Anterior cingulate cortex (tissue), 58 donors: ENCODE results near the gene WWOX.

Experiments
- DNase-seq, 58 donors: peaks; one replicate each; lab custom pipeline; 2025; lab: John Stamatoyannopoulos, UW

Gene WWOX

DNA sequence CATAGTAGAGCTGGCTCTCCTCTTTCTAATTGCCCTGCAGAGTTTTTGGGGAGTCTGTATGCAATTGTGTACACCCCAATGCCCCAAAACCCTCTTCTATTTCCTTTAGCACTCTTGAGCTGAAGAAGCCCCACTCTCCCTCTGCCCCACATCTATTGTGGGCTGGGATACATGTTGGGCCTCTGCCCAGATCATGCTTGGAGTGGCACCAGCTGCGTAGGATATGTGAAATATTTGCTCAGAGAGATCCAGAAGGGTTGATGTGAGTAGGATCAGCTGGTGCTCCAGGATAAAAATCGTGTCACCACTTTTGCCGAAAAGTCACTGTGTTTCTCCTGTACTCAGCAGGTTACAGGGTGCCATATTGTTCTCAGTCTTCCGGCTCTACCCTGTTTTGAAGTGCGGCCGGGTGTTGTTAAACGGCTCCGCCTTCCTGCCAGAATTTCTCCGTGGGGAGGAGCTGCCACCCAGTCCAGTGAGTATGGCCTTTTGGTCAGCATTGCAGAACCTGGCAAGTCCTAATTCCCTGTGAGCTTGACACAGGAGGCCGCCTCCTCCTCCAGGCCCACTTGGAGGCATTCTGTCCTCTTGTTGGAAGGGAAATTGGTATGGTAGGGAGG is 664.5 kb downstream of the WWOX start:
- DNase-seq, result peak in 2 of 58 donors; percentile 2 to 5

DNA sequence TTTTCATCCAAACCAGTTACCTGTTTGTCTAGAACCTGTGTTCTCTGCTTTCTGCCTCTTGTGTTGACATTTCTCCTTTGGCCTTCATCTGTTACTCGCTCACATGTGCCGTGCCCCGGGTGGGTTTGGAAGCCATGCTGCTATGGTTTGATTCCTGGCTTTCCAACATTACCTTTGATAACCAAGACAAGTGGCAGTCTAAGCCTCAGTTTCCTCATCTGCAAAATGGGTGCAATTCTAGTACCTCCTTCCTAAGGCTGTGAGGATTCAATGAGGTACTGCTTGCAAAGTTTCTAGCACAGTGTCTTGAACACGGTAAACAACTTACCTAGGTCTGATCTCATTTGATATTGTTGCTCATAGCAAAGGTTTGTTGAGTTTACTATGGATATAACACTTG is 665.0 kb downstream of the WWOX start:
- DNase-seq, result no peak

DNA sequence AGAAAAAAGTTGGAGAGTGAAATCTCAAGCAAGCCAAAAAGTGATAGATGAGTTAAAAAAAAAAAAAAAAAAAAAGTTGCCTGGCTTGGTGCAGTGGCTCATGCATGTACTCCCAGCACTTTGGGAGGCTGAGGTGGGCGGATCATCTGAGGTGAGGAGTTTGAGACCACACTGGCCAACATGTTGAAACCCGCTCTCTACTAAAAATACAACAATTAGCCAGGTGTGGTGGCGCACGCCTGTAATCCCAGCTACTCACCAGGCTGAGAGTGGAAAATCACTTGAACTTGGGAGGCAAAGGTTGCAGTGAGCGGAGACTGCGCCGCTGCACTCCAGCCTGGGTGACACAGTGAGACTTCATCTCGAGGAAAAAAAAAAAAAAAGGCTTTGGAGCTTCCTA is 668.8 kb downstream of the WWOX start:
- no peak for DNase-seq

DNA sequence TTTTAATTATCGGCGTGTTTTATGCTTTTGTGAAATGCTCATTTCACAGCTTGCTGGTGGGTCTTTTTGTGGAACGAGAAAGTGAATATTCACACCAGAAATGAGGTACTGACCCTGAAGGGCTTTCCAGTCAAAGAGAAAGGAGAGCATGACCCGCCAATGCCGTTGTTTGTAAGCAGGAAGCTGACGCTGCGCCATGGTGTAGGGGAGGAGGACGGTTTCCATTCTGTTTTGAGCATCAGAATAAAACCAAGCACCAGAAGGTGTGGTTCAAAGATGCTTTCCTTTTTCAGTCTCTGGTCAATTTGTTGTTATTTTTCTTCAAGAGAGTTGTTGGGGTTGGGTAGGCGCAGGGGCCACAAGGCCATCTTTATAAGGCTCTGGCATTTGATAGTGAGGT is 669.3 kb downstream of the WWOX start:
- DNase-seq, result no peak

DNA sequence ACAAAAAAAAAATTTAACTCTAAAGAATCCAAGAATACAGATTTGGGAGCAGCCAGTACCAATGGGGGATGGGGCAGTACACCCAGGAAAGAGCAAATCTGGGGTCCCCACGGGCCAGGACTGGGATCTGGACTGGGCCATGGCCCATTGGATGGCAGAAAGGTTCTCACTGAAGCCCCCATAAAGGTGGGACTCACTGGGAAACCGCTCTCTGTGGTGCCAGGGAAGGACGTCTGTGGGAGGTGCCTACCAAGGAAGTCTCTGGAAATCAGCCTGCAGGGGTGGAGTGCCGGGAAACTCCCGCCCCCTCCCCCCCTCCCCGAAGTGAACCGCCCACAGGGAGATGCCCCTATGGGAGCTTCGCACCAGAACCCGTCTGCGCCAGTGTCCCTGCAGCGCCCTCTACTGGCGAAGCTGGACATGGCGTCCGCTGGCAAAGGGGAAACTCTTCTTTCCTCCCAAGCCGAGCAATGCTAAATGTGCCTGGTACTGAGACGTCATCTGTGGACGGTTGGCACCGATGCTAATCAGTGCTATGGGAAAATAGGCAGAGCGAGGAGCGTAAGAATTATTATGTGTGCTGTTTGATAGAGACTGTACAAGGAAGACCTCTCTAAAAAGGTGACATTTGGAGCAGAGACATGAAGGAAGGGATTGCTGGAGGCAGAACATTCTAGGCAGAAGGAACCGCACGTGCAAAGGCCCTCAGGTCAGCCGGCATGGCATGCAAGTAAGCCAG is 671.1 kb downstream of the WWOX start:
- peak in 52 of 58 donors; percentile 2 to 83 (median 48) for DNase-seq

DNA sequence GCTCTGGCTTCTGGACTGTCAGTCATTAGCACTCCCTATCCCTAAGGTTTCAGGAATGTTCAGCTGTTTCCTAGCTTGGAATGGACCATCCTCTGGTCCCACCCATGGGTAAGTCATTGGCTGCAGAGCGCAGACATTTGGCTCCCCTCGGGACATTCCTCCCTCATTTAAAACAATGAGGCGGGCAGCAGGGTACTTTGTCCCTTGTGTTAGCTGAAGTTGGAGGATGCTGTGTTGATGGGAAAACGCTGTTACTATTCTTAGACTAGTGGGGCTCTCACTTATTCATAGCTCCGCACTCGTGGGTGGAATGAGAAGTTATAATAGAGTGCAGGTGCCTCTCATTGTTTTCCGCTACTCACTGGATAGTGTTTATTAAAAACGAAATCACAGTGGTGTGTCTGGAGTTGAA is 673.8 kb downstream of the WWOX start:
- no peak for DNase-seq

DNA sequence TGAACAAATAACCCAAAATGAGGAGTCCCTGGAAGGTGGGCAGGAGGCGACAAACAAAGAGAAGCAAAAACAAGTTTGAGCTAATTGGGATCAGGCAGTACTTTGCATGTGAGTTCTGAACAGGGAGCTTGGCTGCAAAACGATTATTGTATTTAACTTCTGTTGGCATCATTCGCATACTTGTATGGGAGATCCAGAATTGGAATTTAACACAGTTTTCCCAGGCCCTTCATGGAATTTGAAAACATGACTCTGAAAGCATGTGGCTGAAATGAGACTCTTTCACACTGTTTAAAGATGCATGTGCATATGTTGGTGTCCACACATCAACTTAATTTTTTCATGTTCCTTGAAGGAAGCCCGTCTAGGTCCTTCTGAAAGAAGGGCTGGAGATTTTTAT is 674.3 kb downstream of the WWOX start:
- no peak for DNase-seq

DNA sequence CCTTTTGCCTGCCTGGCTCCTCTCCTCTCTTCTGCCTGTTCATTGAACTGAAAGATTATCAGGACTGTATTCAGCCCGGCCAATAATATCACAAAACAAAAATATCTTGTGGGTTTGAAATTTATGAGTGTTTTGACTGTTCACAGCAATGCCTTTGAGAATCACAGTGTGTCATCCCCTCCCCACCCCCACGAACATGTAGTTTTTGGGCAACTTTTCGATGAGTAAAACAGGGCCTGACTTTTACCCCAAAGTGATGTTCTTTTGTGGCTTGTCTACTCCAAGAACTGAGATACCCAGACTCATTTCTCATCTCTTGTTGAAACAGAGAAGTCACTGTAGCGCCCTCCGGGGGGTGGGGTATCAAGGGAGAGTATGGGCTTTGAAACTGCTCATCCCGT is 675.7 kb downstream of the WWOX start:
- no peak for DNase-seq

DNA sequence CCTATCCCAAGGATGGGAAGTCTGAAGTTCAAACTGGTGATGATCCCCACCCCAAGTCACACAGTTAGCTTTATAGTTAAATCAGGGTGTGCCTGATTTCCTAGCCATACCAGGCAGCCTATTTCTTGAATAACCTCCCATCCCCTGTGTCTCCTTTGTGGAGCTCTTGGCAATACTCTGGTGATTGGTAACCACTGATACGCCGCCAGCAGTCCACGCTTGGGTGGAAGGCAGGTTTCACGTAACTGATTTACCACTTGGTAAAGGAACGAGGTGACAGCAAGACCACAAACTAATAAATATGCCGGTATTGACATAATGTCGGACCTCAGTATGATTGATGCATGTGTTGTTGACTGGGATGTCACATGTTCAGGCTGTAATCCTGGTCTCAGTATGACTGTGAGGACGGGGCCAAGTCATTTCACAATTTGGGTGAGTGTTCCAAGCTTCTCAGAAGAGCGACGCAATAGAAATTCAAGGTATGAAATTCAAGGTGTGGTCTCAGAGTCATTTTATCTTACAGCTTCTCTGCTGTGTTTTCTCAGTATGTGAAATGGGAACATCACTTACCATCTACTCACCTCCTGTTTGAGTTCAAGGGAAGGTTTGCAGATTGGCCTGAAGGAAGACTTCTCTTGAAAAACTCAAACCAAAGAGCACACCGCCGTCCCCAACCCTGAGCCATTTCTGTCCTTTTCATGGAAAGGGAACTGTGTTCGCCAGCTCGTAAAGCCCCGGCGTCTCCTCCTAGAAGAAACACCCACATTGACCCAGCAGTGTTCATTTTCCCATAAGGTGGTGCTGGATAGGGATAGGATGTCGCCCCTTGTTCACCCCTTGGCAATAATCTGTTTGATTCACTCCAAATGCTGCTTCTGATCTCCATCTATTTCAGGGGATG is 678.9 kb downstream of the WWOX start:
- DNase-seq, result no peak

DNA sequence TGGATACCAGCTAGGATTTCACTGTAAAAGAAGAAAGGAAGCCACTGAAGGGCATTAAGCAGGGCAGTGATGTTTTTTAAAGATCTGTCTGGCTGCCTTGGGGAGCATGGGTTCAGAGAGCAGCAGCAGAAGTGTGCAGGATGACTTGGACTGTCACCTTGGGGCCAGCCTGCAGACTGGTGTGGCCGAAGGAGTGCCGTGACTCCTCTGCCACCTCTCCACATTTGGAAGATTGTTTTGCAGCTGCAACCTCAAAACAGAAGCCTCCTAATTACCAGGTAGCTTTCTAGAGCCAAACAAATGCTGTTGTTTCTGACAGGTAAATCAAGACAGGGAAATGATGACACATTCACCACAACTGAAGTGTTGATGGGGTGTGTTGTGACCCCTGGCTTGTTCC is 681.4 kb downstream of the WWOX start:
- no peak for DNase-seq

DNA sequence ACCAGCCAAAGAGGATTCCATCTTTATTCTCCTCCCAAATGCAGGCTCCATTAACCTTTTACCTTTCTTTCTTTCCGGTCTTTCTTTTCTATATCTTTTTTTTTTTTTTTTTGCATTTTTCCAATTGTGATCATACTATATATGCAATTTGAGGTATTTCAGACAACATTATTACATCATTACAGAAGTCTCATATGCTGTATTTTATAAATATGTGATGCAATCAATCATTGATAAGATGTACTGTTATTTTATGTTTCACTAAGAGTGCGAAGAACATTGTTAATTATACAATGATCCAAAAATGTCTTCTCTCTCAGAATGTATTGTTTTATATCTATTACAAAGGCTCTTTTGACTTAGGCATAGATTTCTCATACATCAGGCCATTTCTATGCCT is 683.1 kb downstream of the WWOX start:
- no peak for DNase-seq

DNA sequence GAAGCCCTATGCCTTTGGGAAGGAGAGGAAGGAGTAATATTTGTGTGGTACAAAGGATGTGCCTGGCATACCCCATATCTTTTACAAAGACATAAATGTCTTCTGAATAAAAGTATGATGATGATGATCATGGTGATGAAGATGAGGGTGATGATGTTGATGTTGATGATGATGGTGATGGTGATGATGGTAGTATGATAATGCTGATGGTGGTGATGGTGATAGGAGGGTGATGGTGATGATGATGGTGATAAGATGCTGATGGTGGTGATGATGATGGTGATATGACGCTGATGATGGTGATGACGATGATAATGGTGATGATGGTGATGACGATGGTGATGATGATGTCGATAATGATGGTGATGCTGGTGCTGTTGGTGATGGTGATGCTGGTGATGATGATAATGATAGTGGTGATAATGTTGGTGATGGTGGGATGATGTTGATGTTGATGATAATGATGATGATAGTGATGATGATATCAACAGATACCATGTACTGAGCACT is 684.2 kb downstream of the WWOX start:
- no peak for DNase-seq

DNA sequence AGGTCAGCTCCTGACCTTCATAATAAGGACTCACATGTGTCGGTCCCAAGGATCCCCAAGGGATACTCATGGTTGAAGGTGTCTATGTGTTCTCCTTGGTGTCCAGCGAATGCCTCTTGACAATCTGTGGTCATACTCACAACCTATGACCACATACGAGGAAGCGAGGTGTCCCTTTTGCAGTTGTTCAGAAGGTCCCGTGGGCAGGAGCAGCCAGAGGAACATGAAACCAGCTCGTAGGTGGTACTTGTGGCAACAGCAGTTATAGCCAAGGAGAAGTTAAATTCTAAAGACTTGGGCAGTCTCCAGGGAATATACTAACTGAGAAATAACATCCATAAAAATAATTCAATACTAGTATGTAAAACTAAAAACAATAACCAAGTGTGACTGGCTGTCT is 685.3 kb downstream of the WWOX start:
- DNase-seq, result no peak

DNA sequence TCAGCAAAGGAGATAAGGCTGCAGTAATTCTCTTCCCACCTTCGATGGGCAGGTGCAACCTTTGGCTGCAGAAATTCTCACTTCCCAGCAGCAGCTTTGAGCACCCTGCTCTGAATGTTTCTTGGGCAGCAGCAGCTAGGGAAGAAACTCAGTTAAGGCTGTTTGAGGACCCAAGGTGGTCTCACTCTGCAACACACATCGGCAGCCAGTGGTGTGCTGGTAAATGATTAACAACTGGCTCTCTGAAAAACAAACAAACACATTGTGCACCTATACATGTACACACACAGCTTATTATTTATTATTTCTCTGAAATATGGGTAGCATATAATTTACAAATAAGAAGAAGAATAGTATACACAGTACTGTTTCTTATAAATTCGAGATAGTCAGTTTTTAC is 685.8 kb downstream of the WWOX start:
- DNase-seq, result no peak

DNA sequence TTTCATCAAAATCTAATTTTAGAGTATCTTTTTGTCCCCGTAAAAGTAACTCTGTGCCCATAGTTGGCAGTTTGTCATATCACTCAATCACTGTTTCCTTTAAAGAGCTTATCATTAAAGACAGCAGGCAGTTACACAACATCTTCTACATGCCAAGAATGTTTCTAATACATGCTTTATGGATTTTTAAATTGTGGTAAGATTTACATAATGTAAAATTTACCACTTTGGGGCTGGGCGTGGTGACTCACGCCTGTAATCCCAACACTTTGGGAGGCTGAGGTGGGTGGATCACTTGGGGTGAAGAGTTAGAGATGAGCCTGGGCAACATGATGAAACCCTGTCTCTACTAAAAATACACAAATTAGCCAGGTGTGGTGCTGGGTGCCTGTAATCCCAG is 687.2 kb downstream of the WWOX start:
- DNase-seq, result no peak

DNA sequence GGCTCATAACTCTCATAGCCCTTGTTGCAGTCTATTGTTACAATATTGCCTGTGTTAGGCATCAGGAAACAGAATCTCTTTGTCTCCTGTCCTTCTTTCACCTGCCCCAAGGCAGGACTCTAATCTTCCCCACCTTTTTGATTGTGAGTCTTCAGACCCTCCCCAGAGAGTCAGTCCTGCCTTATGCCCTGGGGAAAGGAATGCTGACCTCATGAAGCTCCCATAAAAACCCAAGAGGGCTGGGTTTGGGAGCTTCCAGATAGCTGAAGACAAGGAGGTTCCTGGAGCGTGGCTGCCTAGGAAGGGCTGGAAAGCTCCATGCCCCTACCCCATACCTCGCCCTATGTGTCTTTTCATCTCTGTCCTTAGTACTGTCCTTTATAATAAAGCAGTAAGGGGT is 688.8 kb downstream of the WWOX start:
- DNase-seq, result no peak

DNA sequence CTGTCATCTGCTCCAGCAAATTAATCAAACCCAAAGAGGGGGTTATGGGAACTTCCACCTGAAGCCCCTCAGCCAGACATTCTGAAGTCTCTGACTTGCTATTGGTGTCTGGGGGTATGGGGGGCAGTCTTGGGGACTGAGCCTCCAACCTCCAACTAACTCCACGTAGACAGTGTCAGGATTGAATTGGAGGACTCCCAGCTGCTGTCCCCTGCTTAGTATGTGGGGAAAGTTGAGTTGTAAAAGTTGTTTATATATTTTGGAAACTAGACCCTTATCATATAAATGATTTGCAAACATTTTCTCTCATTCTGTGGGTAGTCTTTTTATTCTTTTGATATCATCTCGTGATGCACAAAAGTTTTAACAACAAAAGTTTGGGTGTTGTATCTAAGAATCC is 689.2 kb downstream of the WWOX start:
- no peak for DNase-seq

DNA sequence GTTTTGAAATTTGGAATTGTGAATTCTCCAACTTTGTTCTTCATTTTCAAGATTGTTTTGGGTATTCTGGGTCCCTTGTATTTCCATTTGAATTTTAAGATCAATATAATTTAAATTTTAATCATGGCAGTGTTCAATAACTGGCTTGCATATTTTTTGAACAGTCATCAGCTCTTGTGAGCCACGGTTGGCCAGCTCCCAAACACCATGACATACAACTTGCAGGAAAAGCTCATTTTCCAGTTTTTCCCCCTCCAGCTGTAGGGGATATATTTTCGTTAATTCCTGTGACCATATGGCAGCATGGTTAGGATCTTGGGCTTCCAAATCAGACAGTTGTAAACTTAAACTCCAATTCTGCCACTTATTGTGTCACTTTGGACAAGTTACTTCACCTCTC is 690.1 kb downstream of the WWOX start:
- no peak for DNase-seq

DNA sequence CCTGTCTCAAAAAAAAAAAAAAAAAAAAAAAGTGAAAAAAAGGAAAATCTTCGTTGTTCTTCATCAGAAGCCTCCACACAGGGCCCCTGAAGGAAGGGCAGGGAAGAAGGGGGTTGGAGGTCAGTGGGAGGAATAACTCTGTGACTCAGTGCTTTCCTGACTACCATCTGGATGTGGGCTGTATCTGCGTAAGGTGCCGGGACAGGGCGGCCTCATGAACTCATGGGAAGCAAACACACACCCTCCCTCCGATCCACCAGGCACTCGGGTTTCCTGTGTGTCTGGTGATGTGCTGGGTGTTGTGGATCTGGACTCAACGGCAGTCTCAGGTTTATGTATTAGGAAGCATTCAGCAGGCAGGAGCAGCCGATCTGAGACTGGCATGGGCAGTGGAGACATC is 691.6 kb downstream of the WWOX start:
- DNase-seq, result no peak

DNA sequence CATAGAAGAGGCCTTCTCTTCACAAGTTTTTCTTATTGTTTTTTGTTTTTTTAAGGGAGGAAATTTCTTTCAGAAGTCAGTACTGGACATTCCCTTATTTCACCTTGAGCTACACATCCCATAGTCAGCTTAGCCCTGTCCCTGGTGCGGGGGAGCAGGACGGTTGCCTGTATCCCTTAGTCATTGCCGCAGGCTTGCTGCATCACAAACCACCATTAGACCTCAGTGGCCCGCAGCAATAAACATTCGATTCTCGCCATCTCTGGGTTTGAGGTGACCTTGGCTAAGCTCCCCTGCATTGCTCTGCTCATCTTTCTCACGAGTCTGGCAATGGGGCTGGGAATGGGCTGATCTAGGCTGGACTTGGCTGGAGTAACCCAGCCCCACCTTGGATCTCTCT is 692.5 kb downstream of the WWOX start:
- DNase-seq, result no peak

DNA sequence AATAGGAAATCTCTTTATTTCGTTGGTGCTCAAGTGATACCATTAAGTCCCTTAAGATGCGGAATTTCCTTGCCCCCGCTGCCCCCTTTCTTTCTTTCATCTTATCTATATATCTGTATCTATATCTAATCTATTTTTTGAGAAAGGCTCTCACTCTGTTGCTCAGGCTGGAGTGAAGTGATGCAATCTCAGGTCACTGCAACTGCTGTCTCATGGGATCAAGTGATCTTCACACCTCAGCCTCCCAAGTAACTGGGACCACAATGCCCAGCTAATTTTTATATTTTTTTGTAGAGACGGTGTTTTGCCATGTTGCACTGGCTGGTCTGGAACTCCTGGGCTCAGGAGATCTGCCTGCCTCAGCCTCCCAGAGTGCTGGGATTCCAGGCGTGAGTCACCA is 693.5 kb downstream of the WWOX start:
- DNase-seq, result no peak
